Tibial artery (tissue), 4 donors: ENCODE data around the gene TIMP3.
A peak's percentile ranks its signal among the peaks of the same experiment; 100 is the strongest.

ENCODE experiments used
- DNase-seq, 2 donors: peaks; one replicate each; pipeline ENCODE4 v3.0.0-alpha.2; 2019
- H3K27ac ChIP-seq, 2 donors: fragments of 200-600 bp; sonication (generic) in 1 of 2; 1 replicate in 1 of 2; 2 replicates in 1 of 2; pipeline ENCODE4 v1.5.1; 2018 to 2019; ENCODE audit warnings: mild to moderate bottlenecking in 1 of 2
- H3K27me3 ChIP-seq, 2 donors: fragments of 200-600 bp; sonication (generic) in 1 of 2; one replicate each; pipeline versions ENCODE4 v1.5.1 to v1.6.0; 2016 to 2019
- H3K36me3 ChIP-seq, 3 donors: fragments of 200-600 bp; sonication (generic) in 2 of 3; one replicate each; pipeline ENCODE4 v1.5.1; 2016 to 2019; ENCODE audit warnings: mild to moderate bottlenecking in 2 of 3
- H3K4me1 ChIP-seq, 4 donors: fragments of 200-600 bp; sonication (generic) in 2 of 4; 1 replicate in 3 of 4; 2 replicates in 1 of 4; pipeline ENCODE4 v1.5.1; 2016 to 2019
- H3K4me3 ChIP-seq, 2 donors: fragments of 200-600 bp; sonication (generic) in 1 of 2; 1 replicate in 1 of 2; 2 replicates in 1 of 2; pipeline ENCODE4 v1.5.1; 2018 to 2019; ENCODE audit warnings: mild to moderate bottlenecking in 2 of 2
- H3K9me3 ChIP-seq, 3 donors: fragments of 200-600 bp; sonication (generic) in 1 of 3; one replicate each; pipeline ENCODE4 v1.5.1; 2016 to 2019
- CTCF ChIP-seq, 2 experiments: fragments of 200-600 bp in 1 of 2; fragments of 450-650 bp in 1 of 2; IDR thresholded peaks; one replicate each; pipeline ENCODE4 v1.5.1; 2017 to 2019; ENCODE audit warnings: antibody characterized with exemption in 2 of 2, mild to moderate bottlenecking in 1 of 2, moderate library complexity in 1 of 2
- intact Hi-C: fragments of 100-400 bp; cut with DNase I; formaldehyde crosslinking; loops from one replicate; pipeline ENCODE4 v1.15.0; 2023; ENCODE audit warnings: low total_unique reads

The TIMP3 gene

GRCh38 chr22:32832174-32832573 is 30.7 kb downstream of the TIMP3 start:
- Histone ChIP-seq H3K27me3 (no peaks in the 10 kb centered on the region), H3K9me3 (no peaks in the 10 kb centered on the region), H3K4me3 (no peak overlapping the region), H3K27ac (peak overlapping the region; percentile 13 to 29), H3K36me3 (peaks cover 9 to 39% (median 32%) of the 10 kb centered on the region in 3 donors), H3K4me1 (peaks cover 7 to 80% (median 47%) of the 10 kb centered on the region in 4 donors)
- TF ChIP-seq CTCF (IDR thresholded peaks at IDR 0.05), result no peak
- intact Hi-C loops, result no loop called here
- DNase-seq, result no peak

DNA sequence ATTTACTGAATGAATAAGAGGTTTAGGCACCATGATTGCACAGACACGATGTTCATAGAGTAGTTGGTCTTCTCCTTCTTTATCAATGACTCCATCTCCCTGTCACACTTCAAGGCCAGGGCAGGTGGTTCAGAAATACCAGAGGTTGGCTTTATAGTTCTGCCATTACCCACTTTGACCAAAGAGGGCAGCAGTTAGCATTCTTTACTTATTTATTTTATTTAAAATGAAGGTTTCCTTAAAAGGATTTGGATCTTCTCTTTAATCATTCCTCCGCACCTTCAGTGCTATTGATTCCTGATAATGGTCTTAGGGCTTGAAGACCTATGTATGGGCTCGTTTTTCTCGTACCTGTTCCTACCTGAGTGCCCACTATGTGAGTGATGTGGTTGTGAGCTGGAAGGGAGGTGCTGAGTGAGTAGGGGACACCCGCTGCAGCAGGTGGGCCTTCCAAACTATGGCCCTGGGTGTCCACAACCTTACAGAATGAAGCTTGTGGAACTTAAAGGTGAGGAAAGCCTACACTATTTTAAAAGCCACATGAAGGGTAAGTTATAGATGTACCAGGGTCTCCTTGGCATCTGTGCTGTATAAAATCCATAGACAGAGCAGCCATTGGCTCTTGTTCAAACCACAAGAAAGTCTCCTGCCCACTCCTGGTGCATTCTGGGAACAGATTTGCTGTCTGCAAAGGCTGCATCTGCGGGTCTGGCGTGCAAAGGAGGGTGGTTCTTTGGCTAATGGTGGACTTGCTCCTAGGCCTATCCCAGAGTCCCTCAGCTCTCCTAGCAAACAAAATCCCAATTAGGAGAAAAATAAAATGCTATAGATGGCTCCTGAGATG is 35.0 kb downstream of the TIMP3 start:
- peak overlapping the region in 1 of 2 donors; percentile 56 for H3K27ac ChIP-seq
- no peak overlapping the region for H3K4me3 ChIP-seq
- TF ChIP-seq CTCF (IDR thresholded peaks at IDR 0.05), result peak; percentile 36 to 43
- H3K27me3 ChIP-seq, result no peaks in the 10 kb centered on the region
- H3K36me3 ChIP-seq, result peaks cover 9 to 30% (median 26%) of the 10 kb centered on the region in 3 donors
- DNase-seq, result peak in 1 of 2 donors; percentile 45
- intact Hi-C loops, result no loop called here
- no peaks in the 10 kb centered on the region for H3K9me3 ChIP-seq
- H3K4me1 ChIP-seq, result peaks cover 7 to 80% (median 56%) of the 10 kb centered on the region in 4 donors

DNA sequence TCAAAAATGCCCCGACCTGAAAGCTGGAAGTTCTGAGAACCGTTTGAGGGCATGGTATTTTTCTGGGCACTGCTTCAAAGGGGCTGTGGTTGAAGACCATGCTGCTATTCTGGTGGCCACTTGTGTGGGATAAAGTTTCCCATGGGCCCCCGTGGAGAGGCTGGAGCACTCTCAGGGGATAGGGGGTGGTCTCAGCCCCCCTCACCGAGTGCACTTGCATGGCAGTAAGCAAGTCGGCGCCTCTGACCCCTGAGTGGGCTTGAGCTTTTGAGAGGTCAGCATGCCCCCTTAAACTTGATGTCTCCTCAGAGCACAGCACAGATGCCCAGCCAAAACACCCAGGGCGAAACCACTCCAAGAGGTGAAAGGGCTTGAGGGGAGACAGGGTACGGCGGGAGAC is 35.6 kb downstream of the TIMP3 start:
- Histone ChIP-seq H3K4me3 (no peak overlapping the region), H3K4me1 (peaks cover 7 to 73% (median 54%) of the 10 kb centered on the region in 4 donors), H3K27me3 (no peaks in the 10 kb centered on the region), H3K36me3 (peaks cover 9 to 34% (median 26%) of the 10 kb centered on the region in 3 donors), H3K9me3 (no peaks in the 10 kb centered on the region), H3K27ac (peak overlapping the region in 1 of 2 donors; percentile 56)
- no peak for TF ChIP-seq CTCF (IDR thresholded peaks at IDR 0.05)
- intact Hi-C loops, result no loop called here
- peak in 1 of 2 donors; percentile 63 for DNase-seq

- peaks cover 7 to 71% (median 53%) of the 10 kb centered on the region in 4 donors for H3K4me1 ChIP-seq
- no peaks in the 10 kb centered on the region for H3K9me3 ChIP-seq
- no peak for TF ChIP-seq CTCF (IDR thresholded peaks at IDR 0.05)
- intact Hi-C loops, result no loop called here
- no peak overlapping the region for H3K4me3 ChIP-seq
- peak overlapping the region in 1 of 2 donors; percentile 56 for H3K27ac ChIP-seq
- peak in 1 of 2 donors; percentile 49 for DNase-seq
- no peaks in the 10 kb centered on the region for H3K27me3 ChIP-seq
- H3K36me3 ChIP-seq, result peaks cover 9 to 35% (median 21%) of the 10 kb centered on the region in 3 donors
These were observed 36.3 kb downstream of the TIMP3 start for GRCh38 chr22:32837803-32838202.

DNA sequence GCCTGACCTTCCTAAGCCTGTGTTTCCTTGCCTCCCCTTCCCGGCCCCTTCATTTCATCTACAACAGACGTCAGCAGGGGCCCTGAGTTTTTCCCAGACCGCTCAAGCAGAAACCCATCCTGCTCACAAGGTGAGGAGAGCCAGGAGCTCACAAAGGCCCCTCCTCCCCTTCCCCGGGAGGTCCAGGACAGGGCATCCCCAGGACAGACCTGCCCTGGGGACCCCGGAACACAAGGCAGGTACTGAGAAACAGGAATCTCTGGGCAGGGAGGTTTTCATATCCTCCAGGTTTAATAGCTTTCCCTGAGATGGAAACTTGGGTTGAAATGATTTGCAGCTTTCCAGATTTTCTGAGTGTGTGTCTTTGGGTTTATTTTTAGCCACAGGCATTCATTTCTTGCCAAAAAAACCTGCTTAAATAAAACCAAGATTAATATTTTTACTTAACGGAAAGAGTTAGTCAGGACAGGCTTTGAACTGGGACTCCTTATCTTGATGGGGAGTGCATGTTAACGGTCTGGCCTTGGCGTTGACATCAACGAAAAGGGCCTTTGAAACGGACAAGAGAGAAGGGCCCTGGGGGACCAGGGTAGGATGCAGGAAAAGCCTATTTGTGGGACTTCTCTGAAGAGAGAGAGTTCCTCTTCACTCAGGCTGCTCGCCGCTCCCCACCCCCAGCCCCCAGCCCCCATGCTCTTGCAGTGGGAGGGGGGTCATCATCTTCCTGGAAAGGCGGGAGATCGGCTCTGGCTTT is 38.5 kb downstream of the TIMP3 start:
- Histone ChIP-seq H3K4me1 (peaks cover 7 to 70% (median 53%) of the 10 kb centered on the region in 4 donors), H3K9me3 (no peaks in the 10 kb centered on the region), H3K4me3 (no peak overlapping the region), H3K36me3 (peaks cover 0 to 20% (median under 1%) of the 10 kb centered on the region in 3 donors), H3K27ac (peak overlapping the region; percentile 48 to 56), H3K27me3 (no peaks in the 10 kb centered on the region)
- DNase-seq, result no peak
- no peak for TF ChIP-seq CTCF (IDR thresholded peaks at IDR 0.05)
- intact Hi-C loops, result no loop called here
